G401 (cell line): Measurements from ENCODE around the gene FANK1. TPM values are rescaled to one million over a fixed set of nuclear protein-coding genes. Genes with fewer than 3 reads are reported as not detected.
"Not testable (repeated sequence)": the region's sequence is repeated elsewhere in the genome, so short reads cannot be mapped to it uniquely, and the experiment has no call there.

ENCODE experiments used
- DNase-seq: peaks from one replicate; pipeline ENCODE4 v3.0.0-alpha.2; 2015; ENCODE audit warnings: low spot score
- in situ Hi-C: cut with HindIII; loops from 2 replicates; pipeline ENCODE4 v1.10.0; 2016; ENCODE audit warnings: low sequenced_read_pairs, mixed read lengths
- total RNA-seq: library from RNA; depleted of rRNA; stranded (reverse); fragments of >200 nt; shearing (Covaris generic); gene quantifications from 2 replicates; pipeline ENCODE4 v1.2.3, GENCODE V29; 2014

FANK1 gene
- total RNA-seq, 1 experiment from 2014 or later: 3.1 TPM

GRCh38 chr10:125883211-125883610, 13.2 kb upstream of the FANK1 start:
- in situ Hi-C loops: no loop called here
- DNase-seq: no peak

- in situ Hi-C loops: no loop called here
- no peak for DNase-seq
Measured at GRCh38 chr10:125886914-125887512, 9.4 kb upstream of the FANK1 start.

GRCh38 chr10:125889441-125889840, 6.9 kb upstream of the FANK1 start:
- DNase-seq, in situ Hi-C loops: not testable (repeated sequence)

GRCh38 chr10:125892402-125892801, 4.0 kb upstream of the FANK1 start:
- in situ Hi-C loops, DNase-seq: not testable (repeated sequence)

GRCh38 chr10:125894176-125894575, 2.2 kb upstream of the FANK1 start:
- in situ Hi-C loops, DNase-seq: not testable (repeated sequence)

- peak; percentile 38 for DNase-seq
- in situ Hi-C loops: not testable (repeated sequence)
Measured at GRCh38 chr10:125895130-125896087, 955 bp upstream of the FANK1 start.

- in situ Hi-C loops, DNase-seq: not testable (repeated sequence)
Measured at GRCh38 chr10:125897317-125897716, 953 bp downstream of the FANK1 start.

GRCh38 chr10:125900963-125901362, 4.6 kb downstream of the FANK1 start:
- in situ Hi-C loops, DNase-seq: not testable (repeated sequence)

GRCh38 chr10:125903135-125903640, 6.8 kb downstream of the FANK1 start:
- in situ Hi-C loops, DNase-seq: not testable (repeated sequence)

GRCh38 chr10:125905069-125905994, 9.0 kb downstream of the FANK1 start:
- DNase-seq, in situ Hi-C loops: not testable (repeated sequence)

- in situ Hi-C loops, DNase-seq: not testable (repeated sequence)
Measured at GRCh38 chr10:125907598-125907997, 11.2 kb downstream of the FANK1 start.

GRCh38 chr10:125908813-125909212, 12.4 kb downstream of the FANK1 start:
- in situ Hi-C loops, DNase-seq: not testable (repeated sequence)

- DNase-seq, in situ Hi-C loops: not testable (repeated sequence)
Measured at GRCh38 chr10:125909491-125909890, 13.1 kb downstream of the FANK1 start.

GRCh38 chr10:125911145-125911544, 14.8 kb downstream of the FANK1 start:
- DNase-seq: no peak
- in situ Hi-C loops: no loop called here

- DNase-seq: no peak
Measured at GRCh38 chr10:125911990-125912389, 15.6 kb downstream of the FANK1 start.

GRCh38 chr10:125913277-125913676, 16.9 kb downstream of the FANK1 start:
- in situ Hi-C loops, DNase-seq: not testable (repeated sequence)

More at GRCh38 chr10:125911990-125912389, 15.6 kb downstream of the FANK1 start:
- in situ Hi-C loops: no loop called here

- in situ Hi-C loops: no loop called here
- DNase-seq: no peak
Measured at GRCh38 chr10:125916977-125917376, 20.6 kb downstream of the FANK1 start.

- in situ Hi-C loops, DNase-seq: not testable (repeated sequence)
Measured at GRCh38 chr10:125917704-125918361, 21.5 kb downstream of the FANK1 start.
